Measurements from ENCODE around the gene TM2D1. TPM values are rescaled to one million over a fixed set of nuclear protein-coding genes. Genes with fewer than 3 reads are reported as not detected.

Gene TM2D1
- total RNA-seq, 2 donors from 2014 or later: 24.1 to 32.9 TPM

GRCh38 chr1:61742620-61743430 is 17.9 kb upstream of the TM2D1 start:
- H3K4me1 ChIP-seq (ENCODE audit: control insufficient read depth, insufficient read depth, low read length): peaks cover 5% of the 10 kb centered on the region
- no peak for TF ChIP-seq CTCF (conservative IDR thresholded peaks at IDR 0.05)
- H3K9me3 ChIP-seq (ENCODE audit: control insufficient read depth, low read length): no peaks in the 10 kb centered on the region
- H3K36me3 ChIP-seq (ENCODE audit: control insufficient read depth, insufficient read depth, low read length): no peaks in the 10 kb centered on the region
- peak overlapping the region; percentile 60 for H3K9ac ChIP-seq (ENCODE audit: extremely low read depth, low read length, poor library complexity, severe bottlenecking)
- H3K36me3 Mint-ChIP-seq (ENCODE audit: low read depth): peaks cover 5% of the 10 kb centered on the region
- H3K4me3 Mint-ChIP-seq: peak overlapping the region; percentile 84
- H3K27me3 Mint-ChIP-seq (ENCODE audit: insufficient read depth): no peaks in the 10 kb centered on the region
- DNase-seq: peak; percentile 77
- peaks cover 30% of the 10 kb centered on the region for H3K4me1 Mint-ChIP-seq
- peak overlapping the region; percentile 70 for H3K27ac Mint-ChIP-seq
- H3K27ac ChIP-seq (ENCODE audit: low read depth, low read length): no peak overlapping the region
- WGBS, 2 experiments (ENCODE audit: insufficient coverage in 1 of 2, insufficient read length in 1 of 2): 1 to 9% methylated on average over 14 to 74 of the region's 74 CpGs
- H3K9me3 Mint-ChIP-seq: no peaks in the 10 kb centered on the region
- H3K4me3 ChIP-seq (ENCODE audit: low read length): peak overlapping the region; percentile 89
- H3K27me3 ChIP-seq (ENCODE audit: control insufficient read depth, insufficient read depth, low read length, poor library complexity, severe bottlenecking): no peaks in the 10 kb centered on the region

DNA sequence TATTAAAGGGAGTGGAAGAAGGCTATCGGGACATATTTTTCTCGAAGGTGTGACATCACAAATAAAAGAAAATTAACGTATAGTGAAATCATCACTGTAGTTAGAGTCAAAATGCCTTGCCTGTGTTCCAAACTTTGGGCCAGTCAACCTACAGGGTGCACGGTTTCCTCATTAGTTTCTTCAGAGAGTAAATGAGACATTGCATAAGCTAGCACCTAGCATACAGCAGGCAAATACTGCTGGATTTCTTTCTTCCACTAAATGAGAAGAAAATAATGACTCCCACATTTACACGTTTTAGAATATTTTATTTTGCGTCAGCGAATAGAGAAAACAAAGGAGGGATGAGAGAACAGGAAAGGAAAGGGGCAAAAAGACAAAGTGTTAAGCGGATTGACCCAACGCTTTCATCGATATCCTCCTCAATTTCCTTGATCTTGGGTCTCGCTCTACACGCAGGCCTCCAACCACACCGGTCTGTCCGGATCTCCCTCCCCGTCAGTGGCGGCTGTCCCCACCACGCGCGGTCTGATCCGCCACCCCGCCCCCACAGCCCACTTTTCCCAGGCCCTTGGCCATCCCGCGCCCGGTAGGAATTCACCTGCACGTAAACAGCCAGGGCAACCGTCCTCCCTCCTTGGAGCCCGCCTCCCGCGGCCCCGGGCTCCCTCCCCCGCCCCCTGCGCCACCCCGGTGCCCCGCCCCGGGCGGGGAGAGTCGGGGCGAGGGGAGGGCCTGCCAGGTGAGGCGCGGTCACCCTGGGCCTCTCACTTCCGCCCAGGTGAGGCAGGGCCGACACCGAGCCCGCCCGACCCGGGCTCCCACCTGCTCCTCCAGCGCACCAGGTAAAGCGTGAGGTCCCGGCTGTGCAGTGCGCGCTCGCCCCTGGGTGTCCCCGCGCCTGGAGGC is 17.0 kb upstream of the TM2D1 start, which contains the start of gene PATJ:
TSS of gene PATJ (plus strand) at position 770 of the 909 bp plus-strand sequence. CDS start 20,413 bp downstream, outside the sequence.
- no peak within 1 kb of the TSS for H3K27ac ChIP-seq (ENCODE audit: low read depth, low read length)
- peaks cover 5% of the 10 kb centered on the region for H3K4me1 ChIP-seq (ENCODE audit: control insufficient read depth, insufficient read depth, low read length)
- no peaks in the 10 kb centered on the region for H3K27me3 ChIP-seq (ENCODE audit: control insufficient read depth, insufficient read depth, low read length, poor library complexity, severe bottlenecking)
- H3K4me3 Mint-ChIP-seq: peak within 1 kb of the TSS; percentile 84
- no peak for TF ChIP-seq CTCF (conservative IDR thresholded peaks at IDR 0.05)
- H3K4me3 ChIP-seq (ENCODE audit: low read length): peak within 1 kb of the TSS; percentile 89
- H3K27ac Mint-ChIP-seq: peak within 1 kb of the TSS; percentile 98
- peaks cover 23% of the 10 kb centered on the region for H3K4me1 Mint-ChIP-seq
- WGBS, 2 experiments (ENCODE audit: insufficient coverage in 1 of 2, insufficient read length in 1 of 2): 5 to 14% methylated on average over 24 to 54 of the region's 54 CpGs
- H3K36me3 ChIP-seq (ENCODE audit: control insufficient read depth, insufficient read depth, low read length): no peaks in the 10 kb centered on the region
- DNase-seq: peak; percentile 94
- H3K9me3 ChIP-seq (ENCODE audit: control insufficient read depth, low read length): no peaks in the 10 kb centered on the region
- H3K36me3 Mint-ChIP-seq (ENCODE audit: low read depth): peaks cover 1% of the 10 kb centered on the region
- no peaks in the 10 kb centered on the region for H3K9me3 Mint-ChIP-seq
- H3K9ac ChIP-seq (ENCODE audit: extremely low read depth, low read length, poor library complexity, severe bottlenecking): peak within 1 kb of the TSS; percentile 60
- H3K27me3 Mint-ChIP-seq (ENCODE audit: insufficient read depth): no peaks in the 10 kb centered on the region
